22Rv1 (cell line): ENCODE measurements around the gene GNRH2.
A peak's percentile ranks its signal among the peaks of the same experiment; 100 is the strongest.

ENCODE experiments used
- H3K27ac ChIP-seq: fragments of 450-650 bp; 2 replicates; pipeline ENCODE4 v1.5.1; 2017
- ZFX ChIP-seq: fragments of 450-650 bp; IDR thresholded peaks from 2 replicates; pipeline ENCODE4 v1.6.1; 2017; ENCODE audit warnings: antibody characterized with exemption, borderline replicate concordance
- TF ChIP-seq, protein P1 (sequence below): fragments of 450-650 bp; IDR thresholded peaks from 2 replicates; pipeline ENCODE4 v1.5.1; 2017; ENCODE audit warnings: mild to moderate bottlenecking

Gene GNRH2

DNA sequence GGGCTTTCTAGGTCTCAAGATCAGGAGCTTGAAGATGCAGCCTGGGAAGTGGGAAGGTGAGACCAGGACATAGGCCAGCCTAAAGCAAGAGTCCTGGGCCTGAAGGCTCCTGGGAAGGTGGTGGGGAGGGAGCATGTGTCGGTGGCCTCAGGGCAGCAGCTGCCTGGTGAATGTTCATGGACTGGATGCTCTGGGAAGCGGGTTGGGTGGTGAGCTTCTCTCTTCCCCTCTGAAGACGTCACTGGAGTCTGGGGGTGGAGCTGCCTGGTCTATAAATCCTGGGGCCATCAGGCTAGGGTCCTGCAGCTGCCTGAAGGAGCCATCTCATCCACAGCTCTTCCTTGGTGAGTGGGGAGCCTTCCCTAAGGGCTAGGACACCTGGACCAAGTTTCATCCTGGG lies at the start of gene GNRH2:
Gene GNRH2, plus strand, starts transcription at position 301 of the 400 bp plus-strand sequence. CDS start 793 bp downstream, outside the sequence.
- H3K27ac ChIP-seq, result peak within 1 kb of the TSS; percentile 80
- no peak for TF ChIP-seq ZFX
- TF ChIP-seq, protein P1, sequence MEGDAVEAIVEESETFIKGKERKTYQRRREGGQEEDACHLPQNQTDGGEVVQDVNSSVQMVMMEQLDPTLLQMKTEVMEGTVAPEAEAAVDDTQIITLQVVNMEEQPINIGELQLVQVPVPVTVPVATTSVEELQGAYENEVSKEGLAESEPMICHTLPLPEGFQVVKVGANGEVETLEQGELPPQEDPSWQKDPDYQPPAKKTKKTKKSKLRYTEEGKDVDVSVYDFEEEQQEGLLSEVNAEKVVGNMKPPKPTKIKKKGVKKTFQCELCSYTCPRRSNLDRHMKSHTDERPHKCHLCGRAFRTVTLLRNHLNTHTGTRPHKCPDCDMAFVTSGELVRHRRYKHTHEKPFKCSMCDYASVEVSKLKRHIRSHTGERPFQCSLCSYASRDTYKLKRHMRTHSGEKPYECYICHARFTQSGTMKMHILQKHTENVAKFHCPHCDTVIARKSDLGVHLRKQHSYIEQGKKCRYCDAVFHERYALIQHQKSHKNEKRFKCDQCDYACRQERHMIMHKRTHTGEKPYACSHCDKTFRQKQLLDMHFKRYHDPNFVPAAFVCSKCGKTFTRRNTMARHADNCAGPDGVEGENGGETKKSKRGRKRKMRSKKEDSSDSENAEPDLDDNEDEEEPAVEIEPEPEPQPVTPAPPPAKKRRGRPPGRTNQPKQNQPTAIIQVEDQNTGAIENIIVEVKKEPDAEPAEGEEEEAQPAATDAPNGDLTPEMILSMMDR, result no peak

GRCh38 chr20:2995796-2996195 lies 47.6 kb upstream of the GNRH2 start:
- H3K27ac ChIP-seq, result peak overlapping the region; percentile 54
- no peak for TF ChIP-seq ZFX
- TF ChIP-seq, protein P1, result no peak

GRCh38 chr20:2998728-2999127 lies 44.7 kb upstream of the GNRH2 start:
- TF ChIP-seq ZFX, result no peak
- TF ChIP-seq, protein P1, result no peak
- no peak overlapping the region for H3K27ac ChIP-seq

- TF ChIP-seq, protein P1, result peak; percentile 71
- TF ChIP-seq ZFX, result no peak
- no peak overlapping the region for H3K27ac ChIP-seq
Observed at GRCh38 chr20:3000852-3001523, 42.4 kb upstream of the GNRH2 start.

DNA sequence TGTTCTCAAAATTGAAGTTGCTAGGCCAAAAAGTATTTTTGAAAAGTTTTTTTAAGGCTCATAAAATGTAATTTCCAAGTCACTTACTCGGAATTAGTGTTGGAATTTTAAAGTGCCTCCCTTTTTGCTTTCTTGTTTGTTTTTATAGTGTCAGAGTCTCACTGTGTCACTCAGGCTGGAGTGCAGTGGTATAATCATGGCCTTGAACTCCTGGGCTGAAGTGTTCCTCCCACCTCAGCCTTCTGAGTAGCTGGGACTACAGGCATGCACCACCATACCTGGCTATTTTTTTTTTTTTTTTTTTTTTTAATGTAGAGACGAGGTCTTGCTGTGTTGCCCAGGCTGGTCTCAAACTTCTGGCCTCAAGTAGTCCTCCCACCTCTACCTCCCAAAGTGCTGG lies 40.0 kb upstream of the GNRH2 start:
- H3K27ac ChIP-seq, result no peak overlapping the region

GRCh38 chr20:3010985-3011723 lies 32.3 kb upstream of the GNRH2 start:
- TF ChIP-seq, protein P1, result no peak
- no peak for TF ChIP-seq ZFX
- H3K27ac ChIP-seq, result no peak overlapping the region

More for the DNA sequence above, 40.0 kb upstream of the GNRH2 start:
- no peak for TF ChIP-seq ZFX
- TF ChIP-seq, protein P1, result no peak

GRCh38 chr20:3011752-3012151 lies 31.7 kb upstream of the GNRH2 start:
- TF ChIP-seq, protein P1, result no peak
- TF ChIP-seq ZFX, result no peak
- no peak overlapping the region for H3K27ac ChIP-seq
